Stimulated activated CD8-positive, alpha-beta memory T cell treated with anti-CD3 and anti-CD28 coated beads, Interleukin-2, amount 100 ng/mL, for 48 hours (primary cell): ENCODE measurements around the gene NRG3.
"Not testable (repeated sequence)": the region's sequence is repeated elsewhere in the genome, so short reads cannot be mapped to it uniquely, and the experiment has no call there.

ENCODE experiments used
- DNase-seq, 2 donors: peaks; one replicate each; pipeline ENCODE4 v3.0.0-alpha.2; 2020; ENCODE audit warnings: low read depth in 2 of 2

NRG3 gene

GRCh38 chr10:81959016-81959415 is 84.0 kb downstream of the NRG3 start:
- DNase-seq: no peak

- DNase-seq: no peak
Measured at GRCh38 chr10:81961451-81962184, 86.6 kb downstream of the NRG3 start.

- no peak for DNase-seq
Measured at GRCh38 chr10:81963606-81964005, 88.6 kb downstream of the NRG3 start.

- DNase-seq: no peak
Measured at GRCh38 chr10:81967716-81968115, 92.7 kb downstream of the NRG3 start.

- DNase-seq: no peak
Measured at GRCh38 chr10:81969136-81969535, 94.1 kb downstream of the NRG3 start.

- DNase-seq: no peak
Measured at GRCh38 chr10:81978238-81978637, 103.2 kb downstream of the NRG3 start.

- no peak for DNase-seq
Measured at GRCh38 chr10:81981724-81982123, 106.7 kb downstream of the NRG3 start.

- DNase-seq: no peak
Measured at GRCh38 chr10:81984428-81984827, 109.4 kb downstream of the NRG3 start.

- no peak for DNase-seq
Measured at GRCh38 chr10:81995254-81995653, 120.3 kb downstream of the NRG3 start.

GRCh38 chr10:81996927-81997326 is 121.9 kb downstream of the NRG3 start:
- no peak for DNase-seq

- DNase-seq: no peak
Measured at GRCh38 chr10:82020999-82021398, 146.0 kb downstream of the NRG3 start.

GRCh38 chr10:82027711-82028110 is 152.7 kb downstream of the NRG3 start:
- no peak for DNase-seq

- no peak for DNase-seq
Measured at GRCh38 chr10:82037076-82037475, 162.1 kb downstream of the NRG3 start.

- DNase-seq: no peak
Measured at GRCh38 chr10:82038587-82038986, 163.6 kb downstream of the NRG3 start.

GRCh38 chr10:82040336-82040735 is 165.3 kb downstream of the NRG3 start:
- DNase-seq: no peak

- no peak for DNase-seq
Measured at GRCh38 chr10:82041018-82041417, 166.0 kb downstream of the NRG3 start.

GRCh38 chr10:82056391-82056790 is 181.4 kb downstream of the NRG3 start:
- no peak for DNase-seq

- not testable (repeated sequence) for DNase-seq
Measured at GRCh38 chr10:82067192-82067591, 192.2 kb downstream of the NRG3 start.

GRCh38 chr10:82068501-82068900 is 193.5 kb downstream of the NRG3 start:
- no peak for DNase-seq

- no peak for DNase-seq
Measured at GRCh38 chr10:82071231-82071630, 196.2 kb downstream of the NRG3 start.

- DNase-seq: no peak
Measured at GRCh38 chr10:82072124-82072523, 197.1 kb downstream of the NRG3 start.

GRCh38 chr10:82075605-82076004 is 200.6 kb downstream of the NRG3 start:
- DNase-seq: no peak

GRCh38 chr10:82084496-82084895 is 209.5 kb downstream of the NRG3 start:
- DNase-seq: no peak

GRCh38 chr10:82084904-82085303 is 209.9 kb downstream of the NRG3 start:
- DNase-seq: no peak
